Measurements from ENCODE around the gene PAK6. TPM values are rescaled to one million over a fixed set of nuclear protein-coding genes. Genes with fewer than 3 reads are reported as not detected.

Gene PAK6
- polyA plus RNA-seq, 2 of the 4 experiments (the other 2 are of a cell fraction), result 0.10 to 0.16 TPM

- Histone ChIP-seq H3K9me3 (no peaks in the 10 kb centered on the region), H3K27ac (no peak overlapping the region), H3K4me1 (peaks cover under 1% of the 10 kb centered on the region; the same call in 1 of the 3 replicates), H3K4me3 (no peak overlapping the region), H3K4me2 (no peak overlapping the region)
- DNase-seq (ENCODE audit: low read depth in 1 of 2, low spot score in 1 of 2) (peak; percentile 45 to 48), FAIRE-seq (no peak), ATAC-seq (peak; percentile 52 to 85; a peak in 4 of 6 replicates)
- 0% methylated on average over 1 of the region's 20 CpGs for WGBS (ENCODE audit: missing lambda C conversion rate)
- POLR2A ChIA-PET, result interaction anchor here (2.3 kb wide), 1 partner anchor 226 kb away, joined by 9 read pairs; no protein-coding TSS in a partner anchor
- TF ChIP-seq EHF (CRISPR knock-in tag; IDR thresholded peaks at IDR 0.05) (no peak), CTCF (IDR thresholded peaks at IDR 0.05) (peak; percentile 16; the same call in 1 of the 3 replicates), SMC3 (IDR thresholded peaks at IDR 0.05) (0 out of 3 replicates have a peak, but pooled peaks have one; percentile 26), RAD21 (conservative IDR thresholded peaks at IDR 0.05 in 1 of 2, IDR thresholded peaks at IDR 0.05 in 1 of 2) (peak; percentile 21 to 41; a peak in 2 of 5 replicates), ELK1 (IDR thresholded peaks at IDR 0.05; ENCODE audit: low read depth, low read length) (no peak)
- CTCF ChIA-PET, result interaction anchor here (1.0 to 19.7 kb wide), 13 partner anchors 11 to 233 kb away, joined by 3 to 658 read pairs (median 48); partner anchors contain the start of genes ANKRD63, PAK6, PLCB2 and SRP14
Observed at GRCh38 chr15:40272485-40273056, 33.7 kb downstream of the PAK6 start.

GRCh38 chr15:40273428-40273827, 34.6 kb downstream of the PAK6 start:
- DNase-seq (ENCODE audit: low read depth in 1 of 2, low spot score in 1 of 2) (no peak), ATAC-seq (0 out of 6 replicates have a peak, but pooled peaks of 1 of the 2 experiments have one; percentile 5), FAIRE-seq (no peak)
- TF ChIP-seq PHF8 (IDR thresholded peaks at IDR 0.05; ENCODE audit: borderline replicate concordance, low read depth), result no peak
- Histone ChIP-seq H3K27ac (no peak overlapping the region), H3K4me1 (no peaks in the 10 kb centered on the region), H3K9me3 (no peaks in the 10 kb centered on the region), H3K4me2 (no peak overlapping the region), H3K4me3 (no peak overlapping the region)
- WGBS (ENCODE audit: missing lambda C conversion rate), result 63% methylated on average over 8 of the region's 9 CpGs
- POLR2A ChIA-PET, result interaction anchor here (2.3 kb wide), 1 partner anchor 227 kb away, joined by 9 read pairs; no protein-coding TSS in a partner anchor
- CTCF ChIA-PET, result interaction anchor here (0.7 to 19.7 kb wide), 23 partner anchors 10 to 234 kb away, joined by 3 to 658 read pairs (median 8); partner anchors contain the start of genes ANKRD63, CCDC9B, PAK6 and PLCB2

- DNase-seq (ENCODE audit: low read depth in 1 of 2, low spot score in 1 of 2) (peak; percentile 40 to 78), ATAC-seq (peak; percentile 31 to 63; a peak in 5 of 6 replicates), FAIRE-seq (no peak)
- Histone ChIP-seq H3K27ac (no peak overlapping the region), H3K4me2 (peak overlapping the region; percentile 34; the same call in 1 of the 3 replicates), H3K4me3 (no peak overlapping the region), H3K9me3 (no peaks in the 10 kb centered on the region), H3K4me1 (no peaks in the 10 kb centered on the region)
- ChIA-PET CTCF (interaction anchor here (0.5 to 19.7 kb wide), 61 partner anchors 9 to 490 kb away, joined by 3 to 658 read pairs (median 5); partner anchors contain the start of genes ANKRD63, BMF, CCDC9B and PAK6), POLR2A (interaction anchor here (1.4 to 2.3 kb wide), 2 partner anchors 57 to 228 kb away, joined by 3 to 9 read pairs; no protein-coding TSS in a partner anchor)
- TF ChIP-seq EHF (CRISPR knock-in tag; IDR thresholded peaks at IDR 0.05), result no peak
- peak; percentile 99 for TF ChIP-seq SMC3 (IDR thresholded peaks at IDR 0.05)
- TF ChIP-seq CTCF (IDR thresholded peaks at IDR 0.05), result peak; percentile 100
- TF ChIP-seq RAD21 (conservative IDR thresholded peaks at IDR 0.05 in 1 of 2, IDR thresholded peaks at IDR 0.05 in 1 of 2), result peak; percentile 88 to 89
- WGBS (ENCODE audit: missing lambda C conversion rate), result 7% methylated on average over 9 of the region's 26 CpGs
Observed at GRCh38 chr15:40274350-40275274, 35.7 kb downstream of the PAK6 start.
